Measurements from ENCODE around the gene ARID5B. TPM values are rescaled to one million over a fixed set of nuclear protein-coding genes. Genes with fewer than 3 reads are reported as not detected.

The ARID5B gene, protein sequence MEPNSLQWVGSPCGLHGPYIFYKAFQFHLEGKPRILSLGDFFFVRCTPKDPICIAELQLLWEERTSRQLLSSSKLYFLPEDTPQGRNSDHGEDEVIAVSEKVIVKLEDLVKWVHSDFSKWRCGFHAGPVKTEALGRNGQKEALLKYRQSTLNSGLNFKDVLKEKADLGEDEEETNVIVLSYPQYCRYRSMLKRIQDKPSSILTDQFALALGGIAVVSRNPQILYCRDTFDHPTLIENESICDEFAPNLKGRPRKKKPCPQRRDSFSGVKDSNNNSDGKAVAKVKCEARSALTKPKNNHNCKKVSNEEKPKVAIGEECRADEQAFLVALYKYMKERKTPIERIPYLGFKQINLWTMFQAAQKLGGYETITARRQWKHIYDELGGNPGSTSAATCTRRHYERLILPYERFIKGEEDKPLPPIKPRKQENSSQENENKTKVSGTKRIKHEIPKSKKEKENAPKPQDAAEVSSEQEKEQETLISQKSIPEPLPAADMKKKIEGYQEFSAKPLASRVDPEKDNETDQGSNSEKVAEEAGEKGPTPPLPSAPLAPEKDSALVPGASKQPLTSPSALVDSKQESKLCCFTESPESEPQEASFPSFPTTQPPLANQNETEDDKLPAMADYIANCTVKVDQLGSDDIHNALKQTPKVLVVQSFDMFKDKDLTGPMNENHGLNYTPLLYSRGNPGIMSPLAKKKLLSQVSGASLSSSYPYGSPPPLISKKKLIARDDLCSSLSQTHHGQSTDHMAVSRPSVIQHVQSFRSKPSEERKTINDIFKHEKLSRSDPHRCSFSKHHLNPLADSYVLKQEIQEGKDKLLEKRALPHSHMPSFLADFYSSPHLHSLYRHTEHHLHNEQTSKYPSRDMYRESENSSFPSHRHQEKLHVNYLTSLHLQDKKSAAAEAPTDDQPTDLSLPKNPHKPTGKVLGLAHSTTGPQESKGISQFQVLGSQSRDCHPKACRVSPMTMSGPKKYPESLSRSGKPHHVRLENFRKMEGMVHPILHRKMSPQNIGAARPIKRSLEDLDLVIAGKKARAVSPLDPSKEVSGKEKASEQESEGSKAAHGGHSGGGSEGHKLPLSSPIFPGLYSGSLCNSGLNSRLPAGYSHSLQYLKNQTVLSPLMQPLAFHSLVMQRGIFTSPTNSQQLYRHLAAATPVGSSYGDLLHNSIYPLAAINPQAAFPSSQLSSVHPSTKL
- total RNA-seq = 10 to 100 TPM; 74.0 to 77.9 TPM

DNA sequence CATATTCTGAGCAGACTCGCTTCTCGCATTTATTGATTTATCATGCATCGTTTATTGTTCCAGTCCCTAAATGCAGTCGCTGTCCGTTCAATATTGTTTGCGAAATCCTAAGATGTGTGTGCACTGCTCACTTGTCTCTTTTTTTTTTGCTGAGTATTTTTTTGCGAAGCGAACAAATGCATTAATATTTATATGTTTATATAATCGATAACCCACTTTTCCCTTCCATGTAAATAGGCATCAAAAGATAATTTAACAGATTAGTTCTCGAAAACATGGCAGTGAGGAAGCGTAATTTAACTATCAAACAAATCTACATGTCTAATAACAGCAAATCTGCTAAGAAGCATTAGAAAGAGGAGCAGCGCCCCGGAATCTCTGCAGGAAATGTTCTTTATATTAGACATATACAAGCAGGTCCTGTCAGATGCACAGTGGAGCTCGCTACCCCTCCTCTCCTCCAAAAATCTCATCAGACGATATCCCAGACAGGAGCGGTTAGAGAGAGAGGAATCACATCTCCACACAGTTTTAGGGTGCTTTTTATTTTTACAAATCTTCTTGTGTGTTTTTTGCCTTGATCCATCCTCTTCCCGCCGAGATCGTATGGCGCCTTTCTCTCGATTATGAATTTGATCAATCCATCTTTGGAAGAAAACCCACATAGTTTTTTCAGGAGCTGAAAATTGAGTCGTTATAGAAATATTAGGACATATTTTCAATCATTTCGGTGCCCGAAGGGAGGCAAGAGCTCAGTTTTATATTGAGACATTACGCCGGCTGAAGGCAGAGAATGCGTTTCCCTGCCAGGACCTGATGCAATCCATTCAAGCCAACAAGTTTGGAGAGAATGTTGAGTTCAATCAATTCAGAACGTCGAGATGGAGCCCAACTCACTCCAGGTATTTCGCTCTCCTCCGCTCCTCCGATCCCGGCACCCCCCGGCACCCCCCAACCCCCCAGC is at the start of gene ARID5B:
Gene ARID5B, plus strand, starts transcription at position 871 of the 964 bp plus-strand sequence. Its CDS starts 11 bp downstream, at position 882.

Other genes starting within 250 kb of the ARID5B start
- not detected for gene CABCOCO1, start 238.8 kb upstream of the ARID5B start, total RNA-seq